Measurements from ENCODE around the gene EVL. TPM values are rescaled to one million over a fixed set of nuclear protein-coding genes. Genes with fewer than 3 reads are reported as not detected.

The EVL gene
- total RNA-seq, 1 donor from 2014 or later = 76.1 TPM

DNA sequence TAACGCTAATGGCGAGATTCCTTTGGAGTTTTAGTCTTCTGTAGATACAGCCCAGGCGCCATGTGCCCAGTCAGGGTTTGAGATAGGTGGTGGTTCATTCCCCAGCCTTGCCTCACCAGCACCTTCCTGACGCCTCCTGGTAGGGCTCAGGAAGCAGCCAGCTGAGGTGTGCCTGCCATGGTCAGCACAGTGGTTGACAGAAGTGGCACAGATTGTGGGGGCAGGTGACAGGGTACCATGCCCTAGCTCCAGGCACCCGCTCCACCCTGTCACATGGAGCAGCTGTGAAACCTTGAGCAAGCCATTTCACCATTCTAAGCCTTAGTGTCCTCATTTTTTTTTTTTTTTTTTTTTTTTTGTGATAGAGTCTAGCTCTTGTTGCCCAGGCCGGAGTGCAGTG lies 45.6 kb downstream of the EVL start:
- no peak for DNase-seq

GRCh38 chr14:100111931-100112704 lies 46.9 kb downstream of the EVL start:
- DNase-seq = no peak

GRCh38 chr14:100114109-100114765 lies 49.0 kb downstream of the EVL start:
- DNase-seq = no peak

- DNase-seq = no peak
These were observed 50.0 kb downstream of the EVL start for GRCh38 chr14:100115236-100115635.

GRCh38 chr14:100115726-100116125 lies 50.5 kb downstream of the EVL start:
- DNase-seq = no peak

DNA sequence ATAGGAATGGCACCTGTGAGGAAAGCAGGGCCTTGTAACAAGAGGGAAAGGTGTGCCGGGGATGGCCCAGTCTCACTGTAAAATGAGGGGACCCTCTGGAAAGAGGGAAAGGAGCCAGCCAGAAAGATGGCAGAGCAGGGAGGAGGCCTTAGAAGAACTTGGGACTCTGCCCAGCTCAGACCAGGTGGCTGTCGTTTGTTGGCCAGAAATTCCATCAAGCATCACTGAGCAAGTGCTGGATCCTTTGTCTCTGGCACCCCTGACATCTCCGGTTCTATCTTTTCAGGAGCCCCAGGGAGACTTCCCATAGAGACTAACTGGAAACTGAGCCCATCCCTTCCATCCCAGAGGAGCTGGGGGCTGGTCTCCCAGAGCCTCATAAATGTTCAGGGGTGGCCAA lies 50.9 kb downstream of the EVL start:
- DNase-seq = no peak

DNA sequence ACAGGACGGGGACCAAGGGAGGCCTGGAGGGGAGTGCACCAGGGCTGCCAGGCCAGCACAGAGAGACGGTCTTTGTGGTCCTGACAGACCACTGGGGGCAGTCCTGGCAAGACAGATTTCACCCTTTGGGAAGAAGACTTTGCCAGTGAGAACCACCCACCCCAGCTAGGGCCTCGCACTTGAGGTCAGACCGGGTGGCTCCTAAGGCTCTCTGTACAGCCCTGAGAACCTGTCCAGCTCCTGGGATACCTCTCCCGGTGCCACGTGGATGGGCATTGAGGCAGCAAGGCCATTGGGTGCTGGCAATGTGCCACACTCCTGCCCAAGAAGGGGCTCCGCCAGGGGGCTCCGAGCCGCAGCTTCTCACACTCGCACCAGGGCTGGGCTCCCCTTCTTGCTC lies 51.8 kb downstream of the EVL start:
- DNase-seq = no peak

DNA sequence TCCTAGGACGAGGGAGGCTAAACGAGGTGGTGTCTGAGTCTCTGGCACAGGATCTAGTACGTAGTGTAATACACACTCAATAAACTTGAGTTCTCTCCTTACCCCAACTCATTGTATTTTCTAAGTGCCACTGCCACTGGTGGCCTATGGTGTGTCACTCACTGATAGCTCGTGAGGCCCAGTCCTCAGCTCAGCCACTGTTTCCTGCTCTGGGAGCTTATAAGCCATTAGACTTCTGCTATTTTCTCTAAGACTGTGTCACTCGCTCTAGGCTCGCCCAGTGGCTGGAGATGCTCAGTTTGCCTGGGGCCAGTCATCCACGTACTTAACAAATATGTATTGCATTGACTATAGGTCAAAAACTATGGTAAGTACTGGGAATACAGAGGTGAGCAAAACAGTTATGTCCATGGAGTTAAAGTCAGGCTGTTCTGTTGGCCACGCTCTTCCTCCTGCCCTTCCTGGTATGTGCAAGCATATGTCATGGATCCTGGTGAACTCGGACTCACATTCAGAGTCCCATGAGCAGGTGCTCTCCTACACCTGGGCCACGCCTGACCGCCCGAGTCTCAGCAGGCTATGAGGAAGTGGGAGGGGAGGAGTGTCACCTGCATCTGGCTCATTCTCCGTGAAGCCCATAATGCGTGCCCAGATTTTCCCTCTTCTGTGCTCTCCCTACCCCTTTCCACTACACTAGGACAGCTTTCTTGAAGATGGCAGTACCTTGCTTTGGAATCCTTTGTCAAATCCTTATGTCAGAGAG lies 52.6 kb downstream of the EVL start:
- DNase-seq = no peak

- no peak for DNase-seq
These were observed 53.3 kb downstream of the EVL start for GRCh38 chr14:100118396-100119011.

DNA sequence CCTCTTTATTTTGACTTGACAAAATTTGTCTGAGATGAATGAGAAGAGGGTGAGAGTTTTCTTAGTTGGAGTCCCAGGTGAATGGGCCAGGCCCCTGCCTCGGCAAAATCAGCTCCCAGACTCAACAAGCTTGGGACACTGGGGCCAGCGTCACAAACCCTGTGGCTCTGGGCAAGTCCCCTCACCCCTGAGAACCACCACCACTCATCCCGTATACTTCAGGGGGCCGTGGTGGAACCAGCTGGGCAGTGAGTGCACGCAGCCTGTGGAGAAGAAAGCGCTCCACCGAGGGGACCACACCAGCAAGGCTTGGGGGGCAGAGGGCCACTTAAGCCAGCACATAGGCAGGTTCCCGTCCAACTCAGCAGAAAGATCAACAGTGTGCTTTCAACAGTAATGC lies 54.0 kb downstream of the EVL start:
- no peak for DNase-seq

DNA sequence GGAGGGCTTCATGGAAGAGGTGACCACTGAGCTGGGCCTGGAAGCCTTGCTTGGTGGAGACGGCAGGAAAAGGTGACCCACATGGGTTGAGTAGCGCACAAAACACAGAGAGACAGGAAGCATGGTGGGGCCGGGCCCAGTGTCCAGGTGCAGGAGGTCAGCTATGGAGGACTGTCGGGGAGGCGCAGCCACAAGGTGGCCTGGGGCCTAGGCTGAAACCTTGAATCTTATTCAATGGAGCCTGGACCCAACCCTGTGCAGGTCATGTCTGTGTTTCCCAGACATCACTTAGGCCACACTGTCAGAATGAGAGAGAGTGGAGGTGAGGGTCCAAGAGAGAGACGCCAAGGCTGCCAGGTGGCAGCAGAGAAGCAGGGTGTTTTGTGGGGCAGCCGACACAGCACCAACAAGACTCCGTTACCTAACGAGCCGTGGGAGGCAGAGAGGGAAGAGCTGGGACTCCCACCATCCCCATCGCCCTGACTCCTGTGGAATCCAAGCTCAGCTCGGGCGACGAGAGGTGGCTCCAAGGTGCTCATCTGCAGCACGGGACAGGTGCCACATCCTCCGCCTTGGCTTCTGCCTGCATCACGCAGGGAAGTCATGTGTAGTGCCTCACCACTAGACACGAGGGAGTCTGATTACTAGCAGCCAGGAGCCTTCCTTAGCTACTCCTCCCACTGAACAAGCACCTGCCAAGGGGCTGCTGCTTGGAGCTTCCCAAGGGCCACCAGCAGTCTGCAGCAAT lies 55.5 kb downstream of the EVL start:
- DNase-seq = no peak

GRCh38 chr14:100121643-100122480 lies 56.6 kb downstream of the EVL start:
- DNase-seq = no peak

GRCh38 chr14:100122481-100123223 lies 57.4 kb downstream of the EVL start:
- DNase-seq = no peak

GRCh38 chr14:100123618-100124017 lies 58.4 kb downstream of the EVL start:
- DNase-seq = no peak

DNA sequence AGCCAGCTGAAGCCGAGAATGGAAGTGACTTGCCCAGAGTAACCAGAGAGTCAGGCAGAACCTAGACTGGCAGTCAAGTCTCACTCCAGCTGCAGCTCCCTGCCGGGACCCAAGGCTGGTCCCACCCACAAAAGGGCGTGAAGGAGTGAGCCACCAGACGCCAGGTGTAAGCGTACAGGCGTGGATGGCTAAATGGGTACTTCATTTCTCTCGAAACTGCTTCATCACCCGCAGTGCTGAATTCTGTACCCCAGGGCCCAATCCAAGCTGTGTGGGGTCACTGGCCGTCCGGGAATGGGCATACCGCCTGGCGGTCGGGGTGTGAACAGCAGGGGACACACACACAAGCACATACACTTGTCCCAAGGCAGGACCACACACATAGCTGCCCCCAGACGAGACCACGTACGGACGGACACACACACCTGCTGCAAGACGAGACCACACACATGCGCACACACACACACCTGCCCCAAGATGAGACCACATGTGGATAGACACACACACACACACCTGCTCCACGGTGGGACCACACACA lies 59.4 kb downstream of the EVL start:
- no peak for DNase-seq

DNA sequence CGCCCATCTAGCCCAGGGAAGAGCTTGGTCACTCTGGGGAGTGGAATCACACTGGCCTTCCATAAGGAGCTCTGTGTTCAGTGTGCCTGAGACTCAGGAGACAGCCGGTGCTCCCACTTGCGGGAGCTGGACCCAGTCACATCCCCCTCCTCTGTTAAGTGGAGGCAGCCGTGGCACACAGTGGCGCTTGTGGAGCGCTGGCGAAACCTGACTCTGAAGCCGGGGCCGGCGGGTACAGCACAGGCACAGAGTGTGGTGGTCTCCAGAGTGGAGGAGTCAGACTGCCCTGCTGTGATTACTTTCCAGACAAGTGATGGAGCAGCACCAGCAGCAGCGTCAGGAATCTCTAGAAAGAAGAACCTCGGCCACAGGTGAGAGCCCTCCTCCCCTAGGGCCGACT lies 61.2 kb downstream of the EVL start:
- no peak for DNase-seq

DNA sequence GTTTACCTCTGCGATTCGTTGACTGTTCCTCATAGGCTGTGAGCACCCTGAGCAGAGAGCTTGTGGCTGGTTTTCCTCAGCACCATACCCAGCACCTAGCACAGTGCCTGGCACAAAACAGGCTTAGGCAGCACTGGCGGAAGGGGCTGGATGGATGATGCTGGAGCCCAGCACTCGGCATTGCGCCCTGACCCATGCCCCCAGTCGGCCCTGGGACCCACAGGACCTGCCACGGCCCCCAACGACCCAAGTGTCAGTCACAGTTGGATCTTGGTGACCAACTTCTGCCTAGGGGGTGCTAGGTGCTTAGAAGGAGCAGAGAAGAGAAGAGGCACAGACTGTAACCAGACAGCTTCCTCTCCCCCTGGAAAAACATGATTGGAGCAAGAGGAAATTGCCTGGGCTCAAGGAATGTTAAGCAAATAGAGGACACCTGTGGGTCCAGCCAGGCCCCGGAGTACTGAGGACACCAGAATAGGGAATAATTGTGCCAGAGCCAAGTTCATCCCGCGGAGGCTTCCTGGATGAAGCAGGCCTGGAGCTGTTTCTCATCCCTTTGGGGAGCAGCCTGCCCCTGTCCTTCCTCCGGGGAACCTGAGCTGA lies 62.7 kb downstream of the EVL start:
- no peak for DNase-seq

DNA sequence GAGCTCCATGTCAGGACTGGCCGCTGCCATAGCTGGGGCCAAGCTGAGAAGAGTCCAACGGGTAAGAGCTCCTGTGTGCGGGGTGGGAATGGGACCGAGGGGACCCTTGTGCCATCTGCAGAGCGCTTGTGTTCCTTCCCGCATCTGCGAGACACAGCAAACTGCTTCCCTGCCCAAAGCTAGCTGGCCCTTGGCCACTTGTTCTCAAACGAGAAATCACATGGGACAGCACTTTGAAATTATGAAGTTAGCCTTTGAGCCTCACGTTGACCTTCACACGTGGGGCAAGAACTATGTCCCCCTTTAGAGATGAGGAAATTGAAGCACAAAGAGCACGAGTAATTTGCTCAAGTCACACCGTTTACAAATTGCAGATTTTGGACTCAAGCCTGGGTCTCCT lies 63.5 kb downstream of the EVL start:
- DNase-seq = no peak

DNA sequence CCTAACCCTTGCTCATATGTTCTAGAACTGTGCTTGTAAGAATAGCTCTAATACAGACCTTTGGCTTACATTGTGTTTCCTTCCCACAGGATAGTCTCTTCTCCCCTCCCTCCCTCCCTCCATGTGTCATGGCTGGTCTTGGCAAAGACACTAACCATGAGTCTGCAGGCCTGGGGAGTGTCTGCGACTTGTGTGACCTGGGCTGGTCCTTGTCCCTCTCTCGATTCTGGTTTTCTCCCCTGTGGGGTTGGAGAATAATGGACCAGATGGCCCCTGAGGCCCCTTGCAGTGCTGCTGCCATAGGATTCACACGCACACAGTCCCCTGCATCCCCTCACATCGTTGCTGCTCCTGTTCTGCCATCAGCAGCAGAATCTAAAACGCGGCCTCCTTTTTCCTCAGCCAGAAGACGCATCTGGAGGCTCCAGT lies 64.0 kb downstream of the EVL start:
- DNase-seq = no peak

DNA sequence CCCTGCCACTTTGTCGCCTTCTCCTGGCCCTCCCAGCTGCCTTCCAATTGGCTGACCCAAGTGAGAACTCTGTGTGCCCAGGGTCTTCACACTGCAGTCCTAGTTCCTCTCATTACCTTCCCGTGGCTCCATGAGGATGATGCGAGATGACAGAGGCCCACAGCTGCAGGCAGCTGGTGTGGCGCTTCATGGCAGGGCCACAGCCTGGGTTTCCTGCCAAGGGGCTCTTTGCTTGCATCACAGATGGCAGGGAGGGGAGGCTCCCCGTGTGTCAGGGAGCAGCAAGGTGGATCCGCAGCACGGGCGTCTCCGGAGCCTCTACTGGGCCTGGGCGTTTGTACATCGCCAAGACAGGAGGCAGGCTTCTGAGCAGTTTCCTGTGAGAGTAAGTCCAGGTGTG lies 65.3 kb downstream of the EVL start:
- DNase-seq = no peak
